B cell (primary cell): ENCODE measurements around the gene CARD10.

Source experiments
- EZH2 ChIP-seq: IDR thresholded peaks from 2 replicates; pipeline ENCODE4 v1.6.1; 2012; ENCODE audit warnings: borderline replicate concordance, low read depth, mild to moderate bottlenecking, moderate library complexity, low read length; ENCODE audit not compliant: insufficient read depth, poor library complexity, severe bottlenecking
- TF ChIP-seq, protein P1 (sequence below): fragments of 200-600 bp; IDR thresholded peaks from one replicate; pipeline ENCODE4 v1.8.0; 2022; ENCODE audit warnings: antibody characterized with exemption, mild to moderate bottlenecking

DNA sequence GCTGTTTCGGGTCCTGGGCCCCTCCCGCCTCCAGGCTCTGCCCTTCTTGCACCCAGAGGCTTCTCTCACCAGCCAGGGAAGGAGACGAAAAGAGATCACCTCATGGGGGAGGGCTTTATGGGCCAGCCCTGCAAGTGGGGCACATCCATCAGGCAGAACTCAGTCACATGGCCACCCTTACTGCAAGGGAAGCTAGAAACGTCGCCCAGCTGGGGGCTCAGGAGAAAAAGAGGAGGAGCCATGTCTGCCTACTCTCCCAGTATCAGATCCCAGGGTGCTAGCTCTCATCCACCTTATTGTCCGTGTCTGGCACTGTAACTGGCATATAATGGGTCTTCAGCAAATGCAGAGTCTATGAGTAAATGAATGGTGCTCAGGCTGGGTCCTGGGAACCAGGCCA lies 57.3 kb downstream of the CARD10 start:
- TF ChIP-seq, protein P1, sequence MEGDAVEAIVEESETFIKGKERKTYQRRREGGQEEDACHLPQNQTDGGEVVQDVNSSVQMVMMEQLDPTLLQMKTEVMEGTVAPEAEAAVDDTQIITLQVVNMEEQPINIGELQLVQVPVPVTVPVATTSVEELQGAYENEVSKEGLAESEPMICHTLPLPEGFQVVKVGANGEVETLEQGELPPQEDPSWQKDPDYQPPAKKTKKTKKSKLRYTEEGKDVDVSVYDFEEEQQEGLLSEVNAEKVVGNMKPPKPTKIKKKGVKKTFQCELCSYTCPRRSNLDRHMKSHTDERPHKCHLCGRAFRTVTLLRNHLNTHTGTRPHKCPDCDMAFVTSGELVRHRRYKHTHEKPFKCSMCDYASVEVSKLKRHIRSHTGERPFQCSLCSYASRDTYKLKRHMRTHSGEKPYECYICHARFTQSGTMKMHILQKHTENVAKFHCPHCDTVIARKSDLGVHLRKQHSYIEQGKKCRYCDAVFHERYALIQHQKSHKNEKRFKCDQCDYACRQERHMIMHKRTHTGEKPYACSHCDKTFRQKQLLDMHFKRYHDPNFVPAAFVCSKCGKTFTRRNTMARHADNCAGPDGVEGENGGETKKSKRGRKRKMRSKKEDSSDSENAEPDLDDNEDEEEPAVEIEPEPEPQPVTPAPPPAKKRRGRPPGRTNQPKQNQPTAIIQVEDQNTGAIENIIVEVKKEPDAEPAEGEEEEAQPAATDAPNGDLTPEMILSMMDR = no peak
- TF ChIP-seq EZH2 = no peak
